H1 (cell line): ENCODE data around the gene JAG2. TPM values are rescaled to one million over a fixed set of nuclear protein-coding genes. Genes with fewer than 3 reads are reported as not detected.

Source experiments
- RNF2 ChIP-seq: fragments of 200-900, 300-1000 bp; sonication (generic); IDR thresholded peaks from 2 replicates; pipeline ENCODE4 v1.7.1; 2016; ENCODE audit warnings: borderline replicate concordance, low read depth, mild to moderate bottlenecking, antibody characterized with exemption, low read length; ENCODE audit not compliant: poor library complexity, severe bottlenecking; ENCODE audit errors: missing control alignments
- polyA plus RNA-seq, 7 experiments: library from polyadenylated mRNA; depleted of rRNA in 3 of 7; stranded (reverse) in 5 of 7; unstranded in 2 of 7; fragments of >200 nt in 5 of 7; fragments of 200-250 nt in 2 of 7; gene quantifications; 1 replicate in 5 of 7; 2 replicates in 1 of 7; 4 replicates in 1 of 7; pipeline versions ENCODE4 v1.2.1 to v1.2.3, GENCODE V29; 2011 to 2013; ENCODE audit warnings: missing spikeins in 2 of 7, mixed read lengths in 2 of 7
- total RNA-seq: library from RNA; stranded (reverse); fragmentation: NEBNext Ultra II Directional; extraction: Animal tissue kit (Norgen Biotek cat#: 25700); gene quantifications from 2 replicates; pipeline ENCODE4 v1.2.1, GENCODE V29; 2021

The JAG2 gene
- total and polyA plus RNA-seq, 2 of the 8 experiments (the other 6 are each of a cell fraction or from before 2014, with no cell fraction given) = 2.8 to 6.2 TPM

GRCh38 chr14:105161964-105162668 is 6.5 kb downstream of the JAG2 start (continued):
- TF ChIP-seq RNF2 = no peak
